HG02938 (cell line): ENCODE results near the gene CD164.

Source experiments
- ATAC-seq: cut with Tn5 transposase; IDR thresholded peaks from one replicate; pipeline ENCODE4 v1.9.1; 2021; ENCODE audit warnings: mild to moderate bottlenecking, moderate library complexity; ENCODE audit not compliant: unreplicated experiment

Gene CD164

DNA sequence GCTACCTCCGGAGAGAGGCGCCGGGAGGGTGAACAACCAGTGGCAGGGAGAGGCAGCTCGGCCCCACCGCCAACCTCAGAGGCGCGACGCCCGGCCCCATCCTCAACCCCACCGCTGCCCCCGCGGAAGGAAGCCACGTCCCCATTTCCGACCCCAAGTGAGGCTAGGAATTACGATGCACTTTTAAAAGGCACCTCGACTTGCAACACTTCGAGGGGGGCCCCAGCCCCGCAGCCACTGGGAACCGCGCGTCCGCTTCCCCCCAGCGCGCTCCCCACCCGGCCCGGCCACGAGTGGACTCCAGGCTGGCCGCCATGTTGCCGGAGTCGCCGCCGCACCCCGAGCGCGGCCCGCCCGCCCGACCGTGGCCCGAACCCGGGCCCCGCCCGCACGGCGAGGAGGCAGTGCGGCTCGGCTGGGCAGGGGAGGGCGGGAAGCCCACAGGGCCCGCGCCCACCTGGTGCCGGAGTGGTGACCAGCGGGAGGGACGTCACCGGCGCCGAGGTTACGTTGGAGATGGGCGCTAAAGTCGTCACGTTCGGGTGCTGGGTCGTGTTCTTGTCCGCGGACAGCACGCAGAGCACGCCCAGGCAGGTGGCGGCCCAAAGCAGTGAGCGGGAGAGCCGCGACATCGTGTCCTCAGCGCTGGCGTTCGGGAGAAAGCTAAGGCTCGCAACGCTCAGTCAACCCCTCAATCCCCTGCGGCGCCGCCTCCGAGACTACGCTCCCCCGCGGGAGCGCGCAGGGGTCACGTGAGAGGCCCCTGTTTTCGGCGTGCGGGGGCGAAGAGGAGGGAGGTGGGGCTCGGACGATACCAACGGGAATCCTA lies at the start of gene CD164:
Gene CD164 (minus strand): TSS at position 721 of the 829 bp plus-strand sequence. CDS start 89 bp downstream, at position 632.
- ATAC-seq: peak; percentile 40

GRCh38 chr6:109429496-109429895 lies 47.2 kb upstream of the CD164 start:
- ATAC-seq: no peak

- no peak for ATAC-seq
These were observed 46.7 kb upstream of the CD164 start for GRCh38 chr6:109428889-109429477.

- ATAC-seq: no peak
These were observed 42.7 kb upstream of the CD164 start for GRCh38 chr6:109424946-109425345.

DNA sequence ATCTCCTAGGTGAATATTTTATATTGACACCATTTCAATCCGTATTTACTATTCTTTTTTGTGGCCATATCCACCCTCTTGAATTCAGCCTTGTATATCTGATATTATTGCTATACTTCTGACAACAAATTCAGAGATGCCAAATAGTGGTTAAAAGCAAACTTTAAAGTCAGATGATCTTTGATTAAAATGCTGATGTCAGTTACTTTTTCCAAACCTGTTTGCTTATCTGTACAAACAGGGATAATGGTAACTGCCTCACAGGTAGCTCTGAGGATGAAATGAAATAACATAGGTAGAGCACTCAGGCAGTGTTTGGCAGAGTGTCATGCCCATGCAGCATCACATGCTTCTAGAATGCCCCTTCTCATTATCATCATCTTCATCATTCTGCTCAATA lies 38.9 kb upstream of the CD164 start:
- no peak for ATAC-seq

DNA sequence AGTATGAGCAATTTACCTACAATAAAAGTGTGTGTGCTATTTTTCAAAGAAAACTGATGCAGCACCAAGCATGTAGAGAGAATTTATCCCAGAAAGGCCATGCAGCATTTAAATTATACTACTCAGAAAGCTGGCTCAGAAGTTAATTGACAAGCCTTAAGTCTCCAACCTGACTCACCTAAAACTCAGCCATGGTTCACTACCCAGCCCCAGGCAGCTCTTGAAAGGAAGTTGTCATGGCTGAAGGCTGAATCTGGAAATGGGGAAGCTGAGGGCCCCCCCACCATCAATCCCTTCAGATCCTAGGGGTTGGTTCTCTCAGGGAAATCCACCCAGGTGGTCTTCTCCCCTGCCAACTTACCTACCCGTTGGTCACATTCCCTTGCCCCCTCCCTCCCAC lies 38.5 kb upstream of the CD164 start:
- no peak for ATAC-seq

DNA sequence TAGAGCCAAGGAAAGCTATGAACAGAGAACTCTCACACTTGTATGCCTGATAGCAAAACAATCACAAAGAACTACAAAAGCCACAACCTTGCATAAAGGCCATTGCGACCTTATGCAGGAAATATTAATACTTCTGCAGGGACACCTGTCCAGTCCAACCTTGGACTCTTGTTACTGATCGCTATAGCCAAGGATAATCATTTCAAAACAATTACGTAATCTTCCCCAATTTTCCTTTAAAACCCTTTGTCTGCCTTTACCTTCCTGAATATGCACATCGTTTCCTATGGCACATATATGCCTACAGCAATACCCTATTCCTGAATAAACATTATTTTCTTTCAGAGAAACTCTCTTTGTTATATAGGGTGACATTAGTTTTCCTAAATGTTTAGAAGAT lies 35.4 kb upstream of the CD164 start:
- ATAC-seq: no peak

- ATAC-seq: no peak
These were observed 28.8 kb upstream of the CD164 start for GRCh38 chr6:109411034-109411433.

- ATAC-seq: no peak
These were observed 23.9 kb upstream of the CD164 start for GRCh38 chr6:109406196-109406595.

DNA sequence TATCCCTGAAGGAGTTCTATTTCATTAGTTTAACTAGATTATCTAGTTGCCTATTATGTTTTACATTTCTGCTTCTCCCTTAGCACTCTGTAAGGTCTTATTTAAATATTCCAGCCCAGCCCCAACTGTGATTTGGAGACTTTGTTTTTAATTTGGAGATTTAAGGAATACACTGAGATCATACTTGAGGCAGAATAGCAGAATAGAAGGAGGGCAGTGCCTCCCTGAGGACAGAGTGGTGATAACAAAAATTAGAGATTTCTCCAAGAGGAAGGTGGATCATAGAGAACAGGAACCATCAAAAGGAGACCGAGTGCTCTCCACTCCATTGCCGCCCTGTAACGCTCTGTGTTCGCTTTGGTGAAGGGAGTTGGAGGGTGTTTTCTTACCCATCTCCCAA lies 14.8 kb upstream of the CD164 start:
- no peak for ATAC-seq

DNA sequence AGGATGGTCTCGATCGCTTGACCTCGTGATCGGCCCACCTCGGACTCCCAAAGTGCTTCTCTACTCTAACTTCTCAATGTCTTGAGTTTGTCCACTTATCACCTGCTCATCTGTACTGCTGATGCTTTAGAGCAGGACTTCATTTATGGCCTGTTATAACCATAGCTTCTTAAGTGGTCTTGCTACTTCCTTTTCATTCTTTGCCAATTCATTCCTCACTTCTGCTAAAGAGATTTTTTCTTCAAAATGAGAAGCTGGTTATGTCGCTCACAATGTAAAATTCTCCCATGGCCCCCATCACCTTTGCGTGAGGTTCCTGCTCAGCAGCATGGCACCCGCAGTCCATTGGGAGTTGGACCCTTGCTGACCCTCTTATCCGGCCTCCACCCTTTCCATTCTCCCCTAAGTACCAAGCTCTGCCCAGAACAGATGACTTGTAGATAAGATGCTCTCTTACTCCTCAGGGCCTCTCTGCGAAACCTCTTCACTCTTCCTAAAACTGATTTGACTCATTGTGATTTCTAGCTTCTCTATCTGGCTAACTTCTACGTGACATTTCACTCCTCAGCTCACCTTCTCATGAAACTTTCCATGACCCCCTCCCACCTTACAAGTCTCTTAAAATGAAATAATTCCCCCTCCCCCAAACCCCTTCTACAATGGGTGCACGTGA lies 13.9 kb upstream of the CD164 start:
- no peak for ATAC-seq

- ATAC-seq: no peak
These were observed 11.6 kb upstream of the CD164 start for GRCh38 chr6:109393886-109394281.

- ATAC-seq: no peak
These were observed 11.1 kb upstream of the CD164 start for GRCh38 chr6:109393157-109393885.

DNA sequence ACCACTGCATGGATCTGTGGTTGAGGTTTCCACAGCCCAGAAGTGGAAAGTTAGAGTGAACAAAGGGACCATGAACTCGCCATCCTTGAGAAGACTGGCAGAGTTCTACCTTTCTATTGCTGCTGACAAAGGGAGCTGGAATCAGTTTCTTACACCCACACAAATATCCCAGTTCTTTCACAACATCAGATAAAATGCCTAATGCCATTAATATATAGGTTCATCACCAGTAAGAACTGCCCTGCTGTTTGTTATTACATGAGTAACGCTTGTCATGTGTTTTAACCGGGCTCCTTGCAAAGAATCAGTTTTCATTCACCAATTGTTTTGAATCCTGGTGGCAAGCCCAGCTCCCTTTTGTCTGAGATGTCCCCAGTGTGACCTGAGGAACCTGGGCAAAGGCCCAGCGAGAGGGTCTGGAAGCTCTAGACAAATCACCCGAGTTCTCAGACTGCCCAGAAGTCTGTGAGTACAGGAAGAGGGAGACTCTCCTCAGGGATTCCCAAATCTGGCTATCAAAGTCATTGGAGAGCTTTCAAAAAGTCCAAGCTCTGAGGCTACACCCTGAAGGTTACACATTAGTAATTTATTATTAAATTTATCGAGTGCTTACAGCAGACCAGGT lies 7.5 kb upstream of the CD164 start:
- ATAC-seq: no peak

DNA sequence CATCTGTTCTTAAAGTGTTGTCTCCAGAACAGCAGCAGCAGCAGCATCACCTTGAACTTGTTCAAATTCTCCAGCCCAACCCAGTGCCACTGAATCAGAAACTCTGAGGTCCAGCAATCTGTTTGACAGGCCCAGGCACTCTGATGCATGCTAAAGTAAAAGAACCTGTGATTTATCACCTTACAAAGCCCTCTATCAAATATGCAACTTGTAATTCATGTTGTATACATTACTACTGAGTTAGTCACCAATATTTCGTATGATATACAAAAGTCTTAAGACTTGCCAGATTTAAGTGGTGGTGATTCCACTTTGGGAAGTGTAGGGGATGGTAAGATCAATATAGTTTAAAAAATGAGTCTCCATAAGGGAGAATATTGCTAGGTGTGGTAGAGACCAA lies 6.0 kb upstream of the CD164 start:
- ATAC-seq: no peak

DNA sequence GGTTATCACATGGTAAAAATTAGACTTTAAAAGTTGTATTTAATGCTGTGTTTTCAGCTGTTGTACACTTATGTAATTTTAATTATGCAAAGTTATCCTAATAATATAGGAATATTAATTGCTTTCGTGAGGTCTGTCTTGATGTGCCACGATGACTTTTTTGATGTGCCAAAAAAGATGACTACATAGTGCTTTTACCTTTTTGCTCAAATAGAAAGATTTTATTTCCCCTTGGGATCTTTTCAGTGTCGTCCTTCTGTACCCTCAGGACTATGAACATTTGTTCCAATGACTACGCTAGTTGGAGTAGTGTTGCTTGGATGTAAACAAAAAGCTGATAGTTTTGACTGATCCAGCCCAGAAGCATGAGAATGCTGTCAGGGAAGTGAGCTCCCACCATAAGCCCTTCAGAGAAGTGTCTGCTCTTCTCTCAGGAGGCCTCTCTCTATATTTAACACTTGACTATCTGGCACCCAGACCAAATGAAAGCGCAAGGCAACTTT lies 1.2 kb upstream of the CD164 start:
- ATAC-seq: no peak

DNA sequence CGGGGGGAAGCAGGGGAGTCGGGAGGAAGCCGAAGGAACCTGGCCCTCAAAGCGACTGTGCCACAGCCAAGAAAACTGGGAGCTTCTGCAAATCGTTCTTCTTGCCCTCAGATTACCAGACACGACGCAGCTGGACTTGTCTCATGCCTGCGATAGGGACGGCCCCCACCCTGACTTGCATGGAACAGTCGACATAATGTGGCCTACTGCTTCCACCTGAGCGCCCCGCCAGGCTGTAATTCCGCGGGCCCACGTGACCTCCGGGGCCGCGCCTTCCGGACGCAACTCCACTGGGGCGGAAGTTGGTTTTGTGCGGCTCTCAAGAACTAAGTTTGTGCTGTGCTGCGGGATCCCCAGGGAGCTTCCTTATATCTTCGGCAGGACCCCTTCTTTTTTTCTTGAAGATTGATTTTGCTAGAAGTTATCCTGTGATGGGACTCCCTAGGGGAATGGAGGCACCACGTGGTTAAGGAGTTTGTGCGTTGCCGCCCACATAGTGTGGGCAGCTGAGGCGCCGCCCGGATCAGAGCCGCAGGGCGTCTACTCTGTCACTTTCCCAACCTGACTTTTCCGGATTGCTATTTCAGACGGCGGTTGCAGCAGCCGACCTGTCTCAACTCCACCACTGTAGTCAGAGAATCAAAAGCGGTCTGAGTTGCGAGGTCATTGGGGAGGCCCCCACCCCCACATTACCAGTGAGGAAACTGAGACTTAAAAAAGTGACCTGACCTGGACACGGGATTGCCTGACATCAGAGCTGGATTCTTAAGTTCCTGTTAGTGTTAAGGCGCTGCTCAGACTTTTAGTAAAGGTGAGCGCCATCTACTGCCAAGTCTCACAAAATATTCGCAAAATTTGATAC lies 540 bp upstream of the CD164 start:
- peak; percentile 63 for ATAC-seq

DNA sequence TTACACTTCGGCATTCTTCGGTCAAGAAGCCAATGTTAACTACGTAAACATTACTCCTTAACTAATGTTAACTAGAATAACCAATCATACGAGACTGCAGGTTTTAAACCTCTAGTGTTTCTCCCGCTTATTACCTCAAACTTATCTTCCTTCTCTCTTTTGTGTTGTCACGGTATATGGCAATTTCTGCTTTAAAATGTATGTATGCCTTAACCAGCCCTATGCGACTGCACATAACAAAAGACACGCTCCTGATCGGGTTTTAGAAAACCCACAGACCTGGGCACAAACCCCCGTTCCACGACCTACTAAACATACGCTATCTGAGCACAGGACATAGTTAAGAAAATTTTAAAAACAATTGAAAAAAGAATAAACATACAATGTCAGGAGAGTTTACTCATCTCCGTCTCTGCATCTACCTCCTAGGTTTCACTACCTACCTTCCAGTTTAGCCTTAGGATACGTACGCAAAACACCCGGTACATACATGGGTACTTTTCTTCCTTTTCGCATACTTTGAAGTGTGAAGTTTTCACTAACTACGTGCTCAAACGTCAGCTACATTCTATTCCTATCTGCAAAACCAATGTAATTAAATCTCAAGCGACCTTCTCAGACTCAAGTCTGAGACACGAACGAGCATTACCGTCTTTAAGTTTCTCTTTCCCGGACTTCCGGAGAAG lies 1.1 kb downstream of the CD164 start:
- no peak for ATAC-seq

- ATAC-seq: no peak
These were observed 2.6 kb downstream of the CD164 start for GRCh38 chr6:109379711-109380110.
